NOMO-1 treated with DMSO at 0.1 percent for 48 hours (cell line): ENCODE data around the gene FRMD1.

ENCODE experiments used
- DNase-seq: peaks from one replicate; lab custom pipeline; 2025; ENCODE audit not compliant: unreplicated experiment; lab: John Stamatoyannopoulos, UW

The FRMD1 gene

GRCh38 chr6:168044521-168045130, 34.4 kb downstream of the FRMD1 start:
- no peak for DNase-seq

GRCh38 chr6:168043848-168044415, 35.1 kb downstream of the FRMD1 start:
- DNase-seq, result no peak

GRCh38 chr6:168043193-168043847, 35.7 kb downstream of the FRMD1 start:
- no peak for DNase-seq

GRCh38 chr6:168042426-168043192, 36.4 kb downstream of the FRMD1 start:
- no peak for DNase-seq

- no peak for DNase-seq
Observed at GRCh38 chr6:168041928-168042327, 37.1 kb downstream of the FRMD1 start.

- DNase-seq, result no peak
Observed at GRCh38 chr6:168040856-168041496, 38.0 kb downstream of the FRMD1 start.

- DNase-seq, result no peak
Observed at GRCh38 chr6:168039849-168040248, 39.2 kb downstream of the FRMD1 start.

GRCh38 chr6:168039301-168039700, 39.7 kb downstream of the FRMD1 start:
- no peak for DNase-seq

GRCh38 chr6:168038576-168039140, 40.4 kb downstream of the FRMD1 start:
- no peak for DNase-seq

- no peak for DNase-seq
Observed at GRCh38 chr6:168037856-168038255, 41.2 kb downstream of the FRMD1 start.

- DNase-seq, result no peak
Observed at GRCh38 chr6:168037242-168037641, 41.8 kb downstream of the FRMD1 start.

- no peak for DNase-seq
Observed at GRCh38 chr6:168035661-168036545, 43.1 kb downstream of the FRMD1 start.

- DNase-seq, result no peak
Observed at GRCh38 chr6:168035098-168035660, 43.8 kb downstream of the FRMD1 start.

- DNase-seq, result no peak
Observed at GRCh38 chr6:168034537-168034936, 44.5 kb downstream of the FRMD1 start.

GRCh38 chr6:168033791-168034190, 45.2 kb downstream of the FRMD1 start:
- DNase-seq, result no peak

GRCh38 chr6:168032005-168032760, 46.8 kb downstream of the FRMD1 start:
- peak; percentile 23 for DNase-seq

GRCh38 chr6:168031411-168031971, 47.5 kb downstream of the FRMD1 start:
- DNase-seq, result no peak

GRCh38 chr6:168030908-168031307, 48.1 kb downstream of the FRMD1 start:
- no peak for DNase-seq
